Left colon (tissue), 2 donors: Measurements from ENCODE around the gene ODAD3. TPM values are rescaled to one million over a fixed set of nuclear protein-coding genes. Genes with fewer than 3 reads are reported as not detected.
A peak's percentile ranks its signal among the peaks of the same experiment; 100 is the strongest.
"Not testable (repeated sequence)": the region's sequence is repeated elsewhere in the genome, so short reads cannot be mapped to it uniquely, and the experiment has no call there.

Source experiments
- ATAC-seq: fragments of 200-7000 bp; cut with Tn5 transposase; one replicate; pipeline ENCODE4 v1.9.1; 2020; ENCODE audit warnings: mild to moderate bottlenecking, moderate library complexity
- DNase-seq, 2 donors: peaks; one replicate each; pipeline ENCODE4 v3.0.0-alpha.2; 2020
- intact Hi-C, 2 donors: fragments of 100-400 bp; cut with DNase I in 1 of 2; cut with micrococcal nuclease in 1 of 2; formaldehyde crosslinking; loops; one replicate each; pipeline versions ENCODE4 v1.11.2 to v1.14.0; 2022; cut with DNase I, micrococcal nuclease
- total RNA-seq, 2 donors: library from RNA; stranded (reverse); fragmentation: NEBNext Ultra II Directional; extraction: Animal tissue kit (Norgen Biotek cat#: 25700); gene quantifications; one replicate each; pipeline ENCODE4 v1.2.1, GENCODE V29; 2021
- donor health status: DM: no; HTN: no; CAD: no.
- donor health status: DM: yes; HTN: yes; CAD: no.

The ODAD3 gene
- total RNA-seq, 2 donors from 2014 or later: 0.42 TPM; not detected in 1

GRCh38 chr19:11418549-11419506 is 16.1 kb downstream of the ODAD3 start, which contains the start of gene RGL3:
Gene RGL3, minus strand, starts transcription at chr19:11419314. Its CDS starts 36 bp downstream, at chr19:11419278.
- intact Hi-C loops: no loop called here
- ATAC-seq: peak; percentile 63
- DNase-seq: peak in 1 of 2 donors; percentile 51

GRCh38 chr19:11418094-11418548 is 16.8 kb downstream of the ODAD3 start:
- DNase-seq: no peak
- peak; percentile 12 for ATAC-seq
- intact Hi-C loops: no loop called here

GRCh38 chr19:11416346-11417052 is 18.4 kb downstream of the ODAD3 start:
- intact Hi-C loops: no loop called here
- no peak for DNase-seq

GRCh38 chr19:11414544-11414943 is 20.4 kb downstream of the ODAD3 start:
- intact Hi-C loops: no loop called here
- ATAC-seq: no peak
- no peak for DNase-seq

More at GRCh38 chr19:11416346-11417052, 18.4 kb downstream of the ODAD3 start:
- ATAC-seq: no peak

GRCh38 chr19:11410682-11411081 is 24.2 kb downstream of the ODAD3 start:
- no peak for DNase-seq
- intact Hi-C loops: no loop called here
- ATAC-seq: no peak

- DNase-seq: no peak
- intact Hi-C loops: no loop called here
- ATAC-seq: no peak
Measured at GRCh38 chr19:11408591-11408990, 26.3 kb downstream of the ODAD3 start.

- DNase-seq, intact Hi-C loops, ATAC-seq: not testable (repeated sequence)
Measured at GRCh38 chr19:11406703-11407236, 28.2 kb downstream of the ODAD3 start.

- ATAC-seq (no peak), DNase-seq (no peak)
- intact Hi-C loops: no loop called here
Measured at GRCh38 chr19:11405846-11406643, 28.9 kb downstream of the ODAD3 start.

GRCh38 chr19:11404588-11405222 is 30.2 kb downstream of the ODAD3 start:
- DNase-seq (no peak), ATAC-seq (no peak)
- intact Hi-C loops: no loop called here

GRCh38 chr19:11401808-11402543 is 32.9 kb downstream of the ODAD3 start:
- intact Hi-C loops: no loop called here

GRCh38 chr19:11400798-11401197 is 34.1 kb downstream of the ODAD3 start:
- DNase-seq (no peak), ATAC-seq (no peak)
- intact Hi-C loops: no loop called here

More at GRCh38 chr19:11401808-11402543, 32.9 kb downstream of the ODAD3 start:
- DNase-seq: no peak
- no peak for ATAC-seq

- intact Hi-C loops: no loop called here
- ATAC-seq: no peak
- DNase-seq: no peak
Measured at GRCh38 chr19:11399667-11400066, 35.3 kb downstream of the ODAD3 start.

GRCh38 chr19:11397089-11397610 is 37.8 kb downstream of the ODAD3 start:
- no peak for ATAC-seq
- intact Hi-C loops: no loop called here

GRCh38 chr19:11390933-11391680 is 43.8 kb downstream of the ODAD3 start:
- DNase-seq (no peak), ATAC-seq (no peak)
- intact Hi-C loops: no loop called here

More at GRCh38 chr19:11397089-11397610, 37.8 kb downstream of the ODAD3 start:
- no peak for DNase-seq

- no peak for ATAC-seq
- intact Hi-C loops: no loop called here
- no peak for DNase-seq
Measured at GRCh38 chr19:11390359-11390758, 44.6 kb downstream of the ODAD3 start.

GRCh38 chr19:11387162-11388034 is 47.5 kb downstream of the ODAD3 start:
- no peak for DNase-seq
- intact Hi-C loops: no loop called here
- no peak for ATAC-seq
